Nucleus accumbens (tissue), 56 donors: ENCODE results near the gene EIF4A2.

Source experiments
- DNase-seq, 56 donors: peaks; one replicate each; lab custom pipeline; 2025; lab: John Stamatoyannopoulos, UW

Gene EIF4A2

GRCh38 chr3:186783058-186783730, at the start of gene EIF4A2:
EIF4A2 (plus strand) TSS chr3:186783577; CDS start chr3:186783611, 34 bp downstream.
- DNase-seq: peak; percentile 6 to 94 (median 84)

GRCh38 chr3:186742618-186743380, 40.6 kb upstream of the EIF4A2 start:
- no peak for DNase-seq

- no peak for DNase-seq
Measured at GRCh38 chr3:186743666-186744065, 39.7 kb upstream of the EIF4A2 start.

GRCh38 chr3:186746008-186746407, 37.4 kb upstream of the EIF4A2 start:
- peak in 4 of 56 donors; percentile 2 to 11 (median 6) for DNase-seq

- DNase-seq: no peak
Measured at GRCh38 chr3:186750316-186750715, 33.1 kb upstream of the EIF4A2 start.

GRCh38 chr3:186751480-186751879, 31.9 kb upstream of the EIF4A2 start:
- DNase-seq: no peak

- DNase-seq: no peak
Measured at GRCh38 chr3:186754006-186754405, 29.4 kb upstream of the EIF4A2 start.

GRCh38 chr3:186754871-186755270, 28.5 kb upstream of the EIF4A2 start:
- DNase-seq: no peak

- no peak for DNase-seq
Measured at GRCh38 chr3:186757214-186757613, 26.2 kb upstream of the EIF4A2 start.

GRCh38 chr3:186757686-186758220, 25.6 kb upstream of the EIF4A2 start:
- DNase-seq: no peak

GRCh38 chr3:186759231-186759930, 24.0 kb upstream of the EIF4A2 start:
- DNase-seq: no peak

- no peak for DNase-seq
Measured at GRCh38 chr3:186760141-186760833, 23.1 kb upstream of the EIF4A2 start.

- DNase-seq: no peak
Measured at GRCh38 chr3:186760897-186761447, 22.4 kb upstream of the EIF4A2 start.

- peak in 4 of 56 donors; percentile 10 to 33 (median 18) for DNase-seq
Measured at GRCh38 chr3:186772281-186772694, 11.1 kb upstream of the EIF4A2 start.

GRCh38 chr3:186772701-186773417, 10.5 kb upstream of the EIF4A2 start:
- DNase-seq: peak in 53 of 56 donors; percentile 1 to 69 (median 35)

GRCh38 chr3:186775999-186776398, 7.4 kb upstream of the EIF4A2 start:
- DNase-seq: no peak

- no peak for DNase-seq
Measured at GRCh38 chr3:186779204-186779603, 4.2 kb upstream of the EIF4A2 start.

GRCh38 chr3:186782542-186783057, 777 bp upstream of the EIF4A2 start:
- DNase-seq: no peak
